KMS-11 (cell line): ENCODE measurements around the gene FES.

ENCODE experiments used
- H2AFZ ChIP-seq: fragments of 200-600 bp; sonication (generic); 2 replicates; pipeline ENCODE4 v1.6.1; 2016; ENCODE audit warnings: antibody characterized with exemption, mixed run types, low read depth
- H3K27ac ChIP-seq: fragments of 200-600 bp; sonication (generic); 2 replicates; pipeline ENCODE4 v1.6.1; 2016; ENCODE audit warnings: mild to moderate bottlenecking, mixed run types
- H3K27me3 ChIP-seq: fragments of 200-600 bp; sonication (generic); 2 replicates; pipeline ENCODE4 v1.6.1; 2017; ENCODE audit warnings: mild to moderate bottlenecking, low read depth, mixed run types, moderate library complexity; ENCODE audit not compliant: insufficient read depth
- H3K36me3 ChIP-seq: fragments of 200-600 bp; sonication (generic); 2 replicates; pipeline ENCODE4 v1.6.1; 2017; ENCODE audit warnings: mild to moderate bottlenecking, mixed run types; ENCODE audit not compliant: insufficient read depth
- H3K4me1 ChIP-seq: fragments of 200-600 bp; sonication (generic); 2 replicates; pipeline ENCODE4 v1.6.1; 2016; ENCODE audit warnings: mild to moderate bottlenecking, low read depth, mixed run types; ENCODE audit not compliant: poor library complexity, severe bottlenecking
- H3K4me2 ChIP-seq: fragments of 200-600 bp; sonication (generic); 2 replicates; pipeline ENCODE4 v1.7.0; 2016; ENCODE audit warnings: mild to moderate bottlenecking, mixed run types
- H3K4me3 ChIP-seq: fragments of 200-600 bp; sonication (generic); IDR thresholded peaks from 2 replicates; pipeline ENCODE4 v1.6.1; 2017; ENCODE audit warnings: low read depth, low read length, mixed read lengths; ENCODE audit not compliant: insufficient read depth
- H3K79me2 ChIP-seq: fragments of 200-600 bp; sonication (generic); 2 replicates; pipeline ENCODE4 v1.6.1; 2016; ENCODE audit warnings: low read depth, mixed run types; ENCODE audit not compliant: insufficient read depth
- H3K9ac ChIP-seq: fragments of 200-600 bp; sonication (generic); 2 replicates; pipeline ENCODE4 v1.6.1; 2016; ENCODE audit warnings: mild to moderate bottlenecking, mixed run types
- H4K20me1 ChIP-seq: fragments of 200-600 bp; sonication (generic); 2 replicates; pipeline ENCODE4 v1.6.1; 2016; ENCODE audit warnings: mild to moderate bottlenecking, mixed run types; ENCODE audit not compliant: insufficient read depth
- TF ChIP-seq, protein P1 (sequence below): fragments of 200-600 bp; sonication (generic); conservative IDR thresholded peaks from 2 replicates; pipeline ENCODE4 v1.6.1; 2017; ENCODE audit warnings: low read depth, mild to moderate bottlenecking, antibody characterized with exemption, low read length, moderate library complexity, mixed read lengths

Gene FES

DNA sequence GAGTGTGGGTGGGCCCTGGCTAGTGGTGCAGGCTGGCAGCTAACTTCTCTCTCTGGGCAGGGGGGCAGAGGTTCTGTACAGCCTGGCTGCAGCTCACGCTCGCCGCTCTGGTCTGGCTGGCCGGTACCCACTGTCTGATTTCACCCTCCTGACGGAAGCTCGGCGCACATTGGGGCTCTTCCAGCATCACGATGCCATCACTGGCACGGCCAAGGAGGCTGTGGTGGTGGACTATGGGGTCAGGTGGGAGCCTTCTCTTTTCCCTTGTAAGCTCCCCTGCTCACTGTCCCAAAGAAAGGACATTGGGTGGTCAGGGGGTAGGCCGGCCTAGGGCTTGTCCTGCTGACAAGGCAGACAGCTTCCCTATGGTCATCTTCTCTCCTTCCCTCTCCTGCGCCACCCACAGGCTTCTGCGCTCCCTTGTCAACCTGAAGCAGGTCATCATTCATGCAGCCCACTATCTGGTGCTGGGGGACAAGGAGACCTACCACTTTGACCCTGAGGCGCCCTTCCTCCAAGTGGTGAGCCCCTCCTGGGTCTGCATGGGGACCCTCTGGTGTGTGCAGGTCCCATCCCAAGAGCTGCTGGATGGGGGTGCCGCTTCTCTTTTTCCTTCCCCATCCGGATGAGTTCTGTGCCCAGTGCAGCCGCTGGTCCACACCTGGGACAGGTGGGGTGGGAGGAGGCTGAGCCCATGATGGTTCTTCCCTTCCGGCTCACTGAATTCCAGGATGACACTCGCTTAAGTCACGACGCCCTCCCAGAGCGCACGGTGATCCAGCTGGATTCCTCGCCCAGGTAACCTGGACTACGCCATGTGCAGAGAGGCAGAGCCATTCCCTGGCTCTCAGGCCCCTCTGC, 26.4 kb downstream of the FES start:
- Histone ChIP-seq H2AFZ (no peak overlapping the region), H3K27me3 (no peaks in the 10 kb centered on the region), H3K4me3 (no peak overlapping the region), H3K27ac (no peak overlapping the region), H3K79me2 (no peaks in the 10 kb centered on the region), H3K36me3 (no peaks in the 10 kb centered on the region), H3K9ac (no peak overlapping the region), H3K4me2 (no peak overlapping the region), H4K20me1 (no peaks in the 10 kb centered on the region), H3K4me1 (peaks cover 28% of the 10 kb centered on the region)
- TF ChIP-seq, protein P1, sequence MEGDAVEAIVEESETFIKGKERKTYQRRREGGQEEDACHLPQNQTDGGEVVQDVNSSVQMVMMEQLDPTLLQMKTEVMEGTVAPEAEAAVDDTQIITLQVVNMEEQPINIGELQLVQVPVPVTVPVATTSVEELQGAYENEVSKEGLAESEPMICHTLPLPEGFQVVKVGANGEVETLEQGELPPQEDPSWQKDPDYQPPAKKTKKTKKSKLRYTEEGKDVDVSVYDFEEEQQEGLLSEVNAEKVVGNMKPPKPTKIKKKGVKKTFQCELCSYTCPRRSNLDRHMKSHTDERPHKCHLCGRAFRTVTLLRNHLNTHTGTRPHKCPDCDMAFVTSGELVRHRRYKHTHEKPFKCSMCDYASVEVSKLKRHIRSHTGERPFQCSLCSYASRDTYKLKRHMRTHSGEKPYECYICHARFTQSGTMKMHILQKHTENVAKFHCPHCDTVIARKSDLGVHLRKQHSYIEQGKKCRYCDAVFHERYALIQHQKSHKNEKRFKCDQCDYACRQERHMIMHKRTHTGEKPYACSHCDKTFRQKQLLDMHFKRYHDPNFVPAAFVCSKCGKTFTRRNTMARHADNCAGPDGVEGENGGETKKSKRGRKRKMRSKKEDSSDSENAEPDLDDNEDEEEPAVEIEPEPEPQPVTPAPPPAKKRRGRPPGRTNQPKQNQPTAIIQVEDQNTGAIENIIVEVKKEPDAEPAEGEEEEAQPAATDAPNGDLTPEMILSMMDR, result no peak

DNA sequence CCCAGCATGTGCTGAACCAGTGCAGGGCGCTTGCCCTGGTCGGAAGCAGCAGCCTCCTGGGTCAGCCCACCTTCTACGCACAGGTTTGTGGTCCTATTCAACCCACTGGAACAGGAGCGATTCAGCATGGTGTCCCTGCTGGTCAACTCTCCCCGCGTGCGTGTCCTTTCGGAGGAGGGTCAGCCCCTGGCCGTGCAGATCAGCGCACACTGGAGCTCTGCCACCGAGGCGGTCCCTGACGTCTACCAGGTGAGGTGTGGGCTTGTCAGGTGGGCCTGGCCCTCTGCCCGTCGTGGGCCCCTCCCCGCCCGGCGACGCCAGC, 27.0 kb downstream of the FES start:
- Histone ChIP-seq H2AFZ (no peak overlapping the region), H3K79me2 (no peaks in the 10 kb centered on the region), H3K27ac (no peak overlapping the region), H4K20me1 (no peaks in the 10 kb centered on the region), H3K27me3 (no peaks in the 10 kb centered on the region), H3K9ac (no peak overlapping the region), H3K4me3 (no peak overlapping the region), H3K36me3 (no peaks in the 10 kb centered on the region), H3K4me1 (peaks cover 33% of the 10 kb centered on the region), H3K4me2 (no peak overlapping the region)
- TF ChIP-seq, protein P1, result no peak

DNA sequence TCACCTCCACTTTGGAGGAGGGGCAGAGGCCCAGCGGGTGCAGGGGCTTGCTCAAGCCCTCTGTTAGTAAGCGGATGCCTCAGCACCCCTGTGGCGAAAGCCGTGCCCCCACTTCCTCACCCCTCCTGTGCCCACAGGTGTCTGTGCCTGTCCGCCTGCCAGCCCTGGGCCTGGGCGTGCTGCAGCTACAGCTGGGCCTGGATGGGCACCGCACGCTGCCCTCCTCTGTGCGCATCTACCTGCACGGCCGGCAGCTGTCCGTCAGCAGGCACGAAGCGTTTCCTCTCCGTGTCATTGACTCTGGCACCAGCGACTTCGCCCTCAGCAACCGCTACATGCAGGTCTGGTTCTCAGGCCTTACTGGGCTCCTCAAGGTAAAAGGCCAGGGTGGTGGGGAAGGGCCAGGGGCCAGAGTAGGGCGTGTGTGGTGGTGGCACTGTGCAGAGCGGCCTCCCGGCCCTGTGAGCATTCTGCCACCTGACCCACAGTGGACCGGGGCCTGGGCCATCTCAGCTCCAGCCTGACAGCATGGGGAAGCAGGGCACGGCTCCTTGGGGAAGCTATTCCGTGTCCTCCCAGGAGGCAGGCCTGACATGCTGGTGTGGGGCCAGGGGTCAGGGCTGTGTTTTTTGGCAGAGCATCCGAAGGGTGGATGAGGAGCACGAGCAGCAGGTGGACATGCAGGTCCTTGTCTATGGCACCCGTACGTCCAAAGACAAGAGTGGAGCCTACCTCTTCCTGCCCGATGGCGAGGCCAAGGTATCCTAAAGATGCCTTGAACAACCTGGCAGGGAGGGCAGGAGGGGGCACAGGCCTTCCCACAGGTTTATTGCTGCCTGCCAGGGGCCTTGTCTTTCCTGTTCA, 27.8 kb downstream of the FES start:
- Histone ChIP-seq H3K27me3 (no peaks in the 10 kb centered on the region), H3K4me1 (peaks cover 33% of the 10 kb centered on the region), H3K4me3 (no peak overlapping the region), H3K27ac (no peak overlapping the region), H3K79me2 (no peaks in the 10 kb centered on the region), H3K36me3 (no peaks in the 10 kb centered on the region), H2AFZ (no peak overlapping the region), H3K9ac (no peak overlapping the region), H3K4me2 (no peak overlapping the region), H4K20me1 (no peaks in the 10 kb centered on the region)
- TF ChIP-seq, protein P1, result no peak

DNA sequence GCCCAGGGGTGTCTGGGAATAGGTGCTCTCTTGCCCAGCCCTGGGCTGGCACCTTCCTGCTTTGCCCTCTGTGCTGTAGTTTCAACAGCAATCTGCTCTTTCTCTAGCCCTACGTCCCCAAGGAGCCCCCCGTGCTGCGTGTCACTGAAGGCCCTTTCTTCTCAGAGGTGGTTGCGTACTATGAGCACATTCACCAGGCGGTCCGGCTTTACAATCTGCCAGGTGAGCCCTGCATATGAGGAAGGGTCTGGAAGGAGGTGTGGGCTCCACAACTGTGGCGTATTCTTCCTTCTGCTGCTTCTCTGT, 28.4 kb downstream of the FES start:
- Histone ChIP-seq H3K79me2 (no peaks in the 10 kb centered on the region), H3K9ac (no peak overlapping the region), H3K4me1 (peaks cover 33% of the 10 kb centered on the region), H3K4me3 (no peak overlapping the region), H4K20me1 (no peaks in the 10 kb centered on the region), H3K36me3 (no peaks in the 10 kb centered on the region), H3K4me2 (no peak overlapping the region), H3K27me3 (no peaks in the 10 kb centered on the region), H3K27ac (no peak overlapping the region), H2AFZ (no peak overlapping the region)
- TF ChIP-seq, protein P1, result no peak
